ENCODE measurements around the gene EID2B. TPM values are rescaled to one million over a fixed set of nuclear protein-coding genes. Genes with fewer than 3 reads are reported as not detected.

The EID2B gene
- 2.1 and 3.5 TPM in 2 replicates for total RNA-seq (2014; rRNA removed)
- Bru-seq, nascent RNA: percentile 60 among the genes with signal in this experiment
- BruChase-seq, experiment 1, labeled RNA remaining after a 6-hour chase: percentile 64 among the genes with signal in this experiment
- BruChase-seq, experiment 2, labeled RNA remaining after a 2-hour chase: percentile 65 among the genes with signal in this experiment
- long read RNA-seq, partial matches to known transcripts: 0 of 3 reads
- long read RNA-seq, other reads (novel, unspliced or antisense): 0 of 3 reads

- Histone ChIP-seq H3K27me3 (ENCODE audit: low read length) (no peaks in the 10 kb centered on the region), H4K20me1 (ENCODE audit: low read length) (no peaks in the 10 kb centered on the region), H3K9ac (ENCODE audit: low read length) (peak within 1 kb of the TSS; percentile 74), H3K9me3 (ENCODE audit: low read length) (no peaks in the 10 kb centered on the region), H3K79me2 (ENCODE audit: low read length) (peaks cover 15% of the 10 kb centered on the region), H3K4me1 (ENCODE audit: insufficient read depth, low read length) (peaks cover 4% of the 10 kb centered on the region; the same call in 1 of the 2 replicates), H3K27ac (ENCODE audit: low read length) (no peak within 1 kb of the TSS), H3K9me2 (replicated peaks; ENCODE audit: low read length) (no peaks in the 10 kb centered on the region), H2AFZ (ENCODE audit: low read length) (peak within 1 kb of the TSS; percentile 91), H3K4me3 (ENCODE audit: low read length) (peak within 1 kb of the TSS; percentile 89), H3F3A (ENCODE audit: low read length, unreplicated experiment) (no peaks in the 10 kb centered on the region), H3K36me3 (ENCODE audit: low read depth, low read length) (no peaks in the 10 kb centered on the region), H3K4me2 (ENCODE audit: low read length) (peak within 1 kb of the TSS; percentile 96)
- POLR2A ChIA-PET (ENCODE audit: unreplicated experiment): interaction anchor here (0.6 to 0.7 kb wide), 2 partner anchors 96 to 261 kb away, joined by 5 to 7 read pairs; partner anchors contain the start of gene RPS16
- TF ChIP-seq EZH2phosphoT487 (IDR thresholded peaks at IDR 0.05; ENCODE audit: borderline replicate concordance, low read length) (no peak), EZH2 (IDR thresholded peaks at IDR 0.05; ENCODE audit: low read length, unreplicated experiment) (no peak), CTCF (conservative IDR thresholded peaks at IDR 0.05; ENCODE audit: low read depth, low read length) (peak; percentile 83)
- DNase-seq (peak; percentile 95), ATAC-seq (peak; percentile 94)
- CTCF ChIA-PET: interaction anchor here (0.6 to 1.4 kb wide), 3 partner anchors 34 to 92 kb away, joined by 3 to 7 read pairs (median 4); partner anchors contain the start of gene SUPT5H
- intact Hi-C loops (cut with micrococcal nuclease): loop anchor here (1.0 to 10.0 kb wide), 3 partner anchors 35 to 92 kb away; partner anchors contain the start of gene DLL3
- TSS peak; percentile 62 for BruUV-seq (replicated peaks)
These were observed at the start of gene EID2B for GRCh38 chr19:39532233-39533002. TSS of gene EID2B (minus strand) at chr19:39532852. CDS start at chr19:39532802, 50 bp downstream.

GRCh38 chr19:39582442-39582841 is 49.8 kb upstream of the EID2B start:
- H3K9me3 ChIP-seq (ENCODE audit: low read length): no peaks in the 10 kb centered on the region
- H3K4me1 ChIP-seq (ENCODE audit: insufficient read depth, low read length): no peaks in the 10 kb centered on the region
- DNase-seq (no peak), ATAC-seq (no peak)
- H3F3A ChIP-seq (ENCODE audit: low read length, unreplicated experiment): no peaks in the 10 kb centered on the region
- no peaks in the 10 kb centered on the region for H3K36me3 ChIP-seq (ENCODE audit: low read depth, low read length)
- H3K79me2 ChIP-seq (ENCODE audit: low read length): no peaks in the 10 kb centered on the region
- peaks cover 30% of the 10 kb centered on the region for H3K27me3 ChIP-seq (ENCODE audit: low read length)
- ChIA-PET POLR2A (ENCODE audit: unreplicated experiment) (no interaction called here), CTCF (no interaction called here)
- no peaks in the 10 kb centered on the region for H3K9me2 ChIP-seq (replicated peaks; ENCODE audit: low read length)
- intact Hi-C loops (cut with micrococcal nuclease): no loop called here
- H3K4me2 ChIP-seq (ENCODE audit: low read length): no peak overlapping the region
- no peak overlapping the region for H3K4me3 ChIP-seq (ENCODE audit: low read length)
- H4K20me1 ChIP-seq (ENCODE audit: low read length): no peaks in the 10 kb centered on the region
- no peak overlapping the region for H3K27ac ChIP-seq (ENCODE audit: low read length)
- no peak for TF ChIP-seq EZH2phosphoT487 (IDR thresholded peaks at IDR 0.05; ENCODE audit: borderline replicate concordance, low read length)
- no peak for TF ChIP-seq CTCF (conservative IDR thresholded peaks at IDR 0.05; ENCODE audit: low read depth, low read length)
- TF ChIP-seq EZH2 (IDR thresholded peaks at IDR 0.05; ENCODE audit: low read length, unreplicated experiment): no peak
- H3K9ac ChIP-seq (ENCODE audit: low read length): no peak overlapping the region
- no peak overlapping the region for H2AFZ ChIP-seq (ENCODE audit: low read length)
- BruUV-seq (replicated peaks): no TSS peak
